B cell (primary cell): ENCODE results near the gene ZCCHC7.

ENCODE experiments used
- CTCF ChIP-seq: fragments of 200-600 bp; IDR thresholded peaks from one replicate; pipeline ENCODE4 v1.8.0; 2022; ENCODE audit warnings: antibody characterized with exemption, mild to moderate bottlenecking
- EZH2 ChIP-seq: IDR thresholded peaks from 2 replicates; pipeline ENCODE4 v1.6.1; 2012; ENCODE audit warnings: borderline replicate concordance, low read depth, mild to moderate bottlenecking, moderate library complexity, low read length; ENCODE audit not compliant: insufficient read depth, poor library complexity, severe bottlenecking

GRCh38 chr9:37311938-37312708 lies 191.7 kb downstream of the ZCCHC7 start:
- TF ChIP-seq CTCF (no peak), EZH2 (no peak)
